Measurements from ENCODE around the gene SCARB1.

SCARB1 gene

GRCh38 chr12:124741211-124741610 lies 122.5 kb downstream of the SCARB1 start:
- no peak for DNase-seq

GRCh38 chr12:124740691-124741137 lies 123.0 kb downstream of the SCARB1 start:
- peak in 1 of 2 experiments; percentile 43 for DNase-seq

GRCh38 chr12:124739953-124740561 lies 123.6 kb downstream of the SCARB1 start:
- no peak for DNase-seq

GRCh38 chr12:124738636-124739467 lies 124.8 kb downstream of the SCARB1 start:
- DNase-seq, result no peak

- no peak for DNase-seq
Measured at GRCh38 chr12:124737772-124738635, 125.7 kb downstream of the SCARB1 start.

GRCh38 chr12:124737040-124737419 lies 126.6 kb downstream of the SCARB1 start:
- no peak for DNase-seq

- DNase-seq, result no peak
Measured at GRCh38 chr12:124736115-124737039, 127.3 kb downstream of the SCARB1 start.

GRCh38 chr12:124734224-124734788 lies 129.4 kb downstream of the SCARB1 start:
- no peak for DNase-seq

GRCh38 chr12:124733086-124733485 lies 130.6 kb downstream of the SCARB1 start:
- no peak for DNase-seq

GRCh38 chr12:124732275-124733075 lies 131.2 kb downstream of the SCARB1 start:
- no peak for DNase-seq

- DNase-seq, result no peak
Measured at GRCh38 chr12:124731869-124732268, 131.8 kb downstream of the SCARB1 start.

- no peak for DNase-seq
Measured at GRCh38 chr12:124730455-124730932, 133.2 kb downstream of the SCARB1 start.

GRCh38 chr12:124727922-124728321 lies 135.7 kb downstream of the SCARB1 start:
- no peak for DNase-seq

GRCh38 chr12:124727264-124727800 lies 136.3 kb downstream of the SCARB1 start:
- DNase-seq, result no peak
